DMS 273 treated with DMSO at 0.1 percent for 48 hours (cell line): ENCODE measurements around the gene ZNF701.
A peak's percentile ranks its signal among the peaks of the same experiment; 100 is the strongest.
"Not testable (repeated sequence)": the region's sequence is repeated elsewhere in the genome, so short reads cannot be mapped to it uniquely, and the experiment has no call there.

Experiments used
- DNase-seq: peaks from one replicate; lab custom pipeline; 2025; lab: John Stamatoyannopoulos, UW

ZNF701 gene

DNA sequence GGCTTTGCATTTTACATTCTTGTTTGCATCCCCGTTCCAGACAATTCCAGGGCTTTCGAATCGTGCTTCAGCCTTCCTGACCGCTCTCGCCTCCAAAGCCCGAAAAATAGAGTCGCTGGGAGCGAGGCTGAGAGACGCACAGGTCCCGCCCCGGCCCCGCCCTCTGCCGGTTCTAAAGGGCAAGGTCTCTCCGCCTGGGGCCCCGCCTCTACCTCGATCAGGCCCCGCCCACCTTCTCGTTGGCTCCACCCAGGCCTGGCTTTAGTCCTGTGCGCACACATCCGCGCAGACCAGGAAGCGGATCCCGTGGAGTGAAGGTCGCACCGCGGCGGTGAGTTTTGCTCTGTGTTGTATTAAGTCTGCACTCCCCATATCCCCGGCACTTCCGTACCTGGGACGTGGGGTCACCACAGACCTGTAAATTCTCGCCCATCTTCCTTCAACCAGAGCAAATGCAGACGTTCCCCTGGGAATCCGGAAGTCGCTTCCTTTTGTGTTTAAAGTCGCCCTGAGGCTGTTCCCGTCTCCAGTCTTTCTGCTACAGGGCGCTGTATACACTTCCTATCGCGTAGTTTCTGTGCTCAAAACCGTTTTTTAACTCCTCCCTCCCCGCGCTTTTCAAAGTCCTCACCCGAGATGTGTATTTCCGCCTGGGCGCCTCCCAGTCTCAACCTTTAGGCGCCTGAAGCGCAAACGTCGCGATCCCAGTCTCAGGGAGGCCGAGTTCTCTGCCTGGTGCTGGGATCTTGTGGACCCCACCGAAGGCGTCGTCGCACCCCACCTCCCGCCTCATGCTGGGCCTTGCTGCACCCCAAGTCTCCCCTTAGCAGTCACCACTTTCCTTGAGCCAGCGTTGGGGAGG is at the start of gene ZNF701:
Gene ZNF701, plus strand, starts transcription at position 288 of the 862 bp plus-strand sequence. CDS start 3,861 bp downstream, outside the sequence.
- peak; percentile 74 for DNase-seq

DNA sequence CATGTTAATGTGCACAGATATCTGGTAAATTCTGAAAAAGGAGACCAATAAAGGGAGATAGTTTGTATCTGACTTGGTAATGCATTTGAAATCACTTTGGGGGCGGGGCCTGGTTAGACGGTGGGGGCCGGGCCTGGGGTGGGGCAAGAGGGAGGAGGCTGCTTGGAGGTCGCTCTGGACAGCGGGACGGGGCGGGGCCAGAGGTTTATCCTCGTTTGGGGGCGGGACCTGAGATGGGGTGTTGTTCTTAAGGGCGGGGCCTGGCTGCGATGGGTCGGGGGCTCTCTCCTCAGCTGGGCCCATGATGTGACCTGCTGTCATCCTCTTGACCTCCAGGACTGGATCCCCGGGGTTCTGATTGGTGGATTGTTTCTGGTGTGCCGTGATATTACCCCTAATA is 47.5 kb upstream of the ZNF701 start:
- no peak for DNase-seq

DNA sequence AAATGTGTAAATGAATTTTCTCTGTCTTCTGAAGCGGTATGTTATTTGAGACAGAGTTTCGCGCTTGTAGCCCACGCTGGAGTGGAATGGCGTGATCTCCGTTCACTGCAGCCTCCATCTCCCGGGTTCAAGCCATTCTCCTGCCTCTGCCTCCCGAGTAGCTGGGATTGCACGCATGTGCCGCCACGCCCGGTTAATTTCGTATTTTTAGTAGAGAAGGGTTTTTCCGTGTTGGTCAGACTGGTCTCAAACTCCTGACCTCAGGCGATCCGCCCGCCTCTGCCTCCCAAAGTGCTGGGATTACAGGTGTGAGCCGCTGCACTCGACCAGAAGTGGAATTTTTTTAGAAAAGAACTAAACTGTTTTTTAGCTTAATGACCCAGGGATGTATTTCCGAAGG is 46.0 kb upstream of the ZNF701 start:
- DNase-seq: no peak

DNA sequence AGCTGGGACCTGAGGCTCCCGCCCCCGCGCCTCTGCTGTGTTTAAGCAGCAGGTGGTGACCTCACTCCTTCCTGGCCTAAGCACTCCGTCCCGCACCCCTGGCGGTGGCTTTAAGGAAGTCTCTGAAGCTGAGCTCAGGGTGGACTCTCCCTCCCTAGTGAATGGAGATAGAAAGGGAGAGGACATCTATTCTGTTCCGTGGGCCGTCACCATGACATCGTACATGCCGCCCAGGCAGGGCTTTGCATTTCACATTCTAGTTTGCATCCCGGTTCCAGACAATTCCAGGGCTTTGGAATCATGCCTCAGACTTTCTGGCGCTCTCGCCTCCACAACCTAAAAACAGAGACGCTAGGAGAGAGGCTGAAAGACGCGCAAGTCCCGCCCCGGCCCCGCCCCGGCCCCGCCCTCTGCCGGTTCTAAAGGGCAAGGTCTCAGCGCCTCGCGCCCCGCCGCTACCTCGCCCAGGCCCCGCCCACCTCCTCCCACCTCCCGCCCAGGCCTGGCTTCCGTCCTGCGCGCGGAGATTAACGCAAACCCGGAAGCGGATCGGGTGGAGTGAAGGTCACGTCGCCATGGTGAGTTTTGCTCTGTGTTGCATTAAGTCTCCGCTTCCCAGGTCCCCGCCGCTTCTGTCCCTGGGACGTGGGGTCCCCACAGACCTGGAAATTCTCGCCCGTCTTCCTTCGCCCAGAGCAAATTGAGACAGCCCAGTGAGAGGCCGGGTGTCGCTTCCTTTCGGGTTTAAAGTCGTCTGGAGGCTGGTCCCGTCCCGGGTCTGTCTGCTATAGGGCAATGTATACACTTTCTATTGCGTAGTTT is 42.7 kb upstream of the ZNF701 start, which contains the start of gene ZNF808:
Gene ZNF808, plus strand, starts transcription at position 535 of the 822 bp plus-strand sequence. CDS start 15,617 bp downstream, outside the sequence.
- DNase-seq: peak; percentile 85

DNA sequence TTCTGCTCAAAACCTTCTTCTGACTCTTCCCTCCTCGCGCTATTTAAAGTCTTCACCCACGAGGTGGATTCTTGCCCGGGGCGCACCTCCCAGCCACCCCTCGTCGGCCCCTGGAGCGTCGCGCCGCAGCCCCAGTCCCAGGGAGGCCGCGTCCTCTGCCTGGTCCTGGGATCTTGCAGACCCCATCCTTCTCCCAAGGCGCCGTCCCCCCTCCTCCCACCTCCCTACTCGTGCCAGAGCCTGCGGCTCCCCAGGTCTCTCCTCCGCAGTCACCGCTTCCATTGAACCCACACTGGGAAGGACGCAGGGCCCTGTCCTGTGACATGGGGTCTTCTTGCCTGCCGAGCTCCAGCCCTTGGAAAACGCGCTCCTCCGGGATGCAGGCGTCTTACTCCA is 42.1 kb upstream of the ZNF701 start:
- DNase-seq: no peak

DNA sequence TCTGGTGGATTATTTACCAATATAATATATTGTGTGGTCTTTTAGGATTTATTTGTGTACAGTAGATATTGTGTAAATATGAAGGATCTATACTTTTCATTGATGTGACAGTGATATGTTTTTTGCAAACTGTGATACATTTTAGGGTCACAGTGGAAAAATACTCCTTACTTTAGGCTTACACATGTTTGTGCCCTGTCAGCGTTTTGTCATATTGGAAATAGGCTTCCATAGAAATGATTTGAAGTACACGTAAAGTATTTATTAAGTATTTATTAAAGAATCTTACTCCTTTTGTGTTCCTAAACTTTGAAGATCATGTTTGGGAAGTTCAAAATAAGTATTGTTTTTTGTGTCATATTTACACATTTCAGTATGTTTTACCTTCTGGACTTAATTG is 37.6 kb upstream of the ZNF701 start:
- DNase-seq: no peak

DNA sequence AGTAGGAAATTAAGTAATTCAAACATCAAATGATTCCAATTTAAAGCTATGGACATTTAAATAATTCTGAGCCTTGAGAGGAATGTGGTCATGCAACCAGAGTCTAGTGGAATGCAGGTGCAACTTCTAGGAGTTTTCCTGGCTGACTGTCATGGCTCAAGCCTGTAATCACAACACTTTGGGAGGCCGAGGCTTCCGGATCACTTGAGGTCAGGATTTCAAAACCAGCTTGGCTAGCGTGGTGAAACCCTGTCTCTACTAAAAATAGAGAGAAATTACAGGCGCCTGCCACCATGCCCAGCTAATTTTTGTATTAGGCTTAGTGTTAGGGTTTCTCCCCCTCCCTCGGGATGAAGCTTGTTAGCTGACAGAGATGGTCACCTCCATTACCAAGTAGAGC is 36.2 kb upstream of the ZNF701 start:
- DNase-seq: no peak

DNA sequence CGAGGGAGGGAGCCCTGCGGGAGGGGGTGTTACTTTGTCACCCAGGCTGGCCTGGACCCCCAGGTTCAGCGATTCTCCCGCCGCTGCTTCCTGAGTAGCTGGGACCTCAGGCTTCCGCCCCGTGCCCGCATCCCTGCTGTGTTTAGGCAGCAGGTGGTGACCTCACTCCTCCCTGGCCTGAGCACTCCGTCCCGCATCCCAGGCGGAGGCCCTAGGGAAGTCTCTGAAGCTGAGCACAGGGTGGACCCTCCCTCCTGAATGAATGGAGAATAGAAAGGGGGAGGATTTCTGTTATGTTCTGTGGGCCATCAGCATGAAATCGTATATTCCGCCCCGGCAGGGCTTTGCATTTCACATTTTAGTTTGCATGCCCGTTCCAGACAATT is 34.7 kb upstream of the ZNF701 start:
- not testable (repeated sequence) for DNase-seq

DNA sequence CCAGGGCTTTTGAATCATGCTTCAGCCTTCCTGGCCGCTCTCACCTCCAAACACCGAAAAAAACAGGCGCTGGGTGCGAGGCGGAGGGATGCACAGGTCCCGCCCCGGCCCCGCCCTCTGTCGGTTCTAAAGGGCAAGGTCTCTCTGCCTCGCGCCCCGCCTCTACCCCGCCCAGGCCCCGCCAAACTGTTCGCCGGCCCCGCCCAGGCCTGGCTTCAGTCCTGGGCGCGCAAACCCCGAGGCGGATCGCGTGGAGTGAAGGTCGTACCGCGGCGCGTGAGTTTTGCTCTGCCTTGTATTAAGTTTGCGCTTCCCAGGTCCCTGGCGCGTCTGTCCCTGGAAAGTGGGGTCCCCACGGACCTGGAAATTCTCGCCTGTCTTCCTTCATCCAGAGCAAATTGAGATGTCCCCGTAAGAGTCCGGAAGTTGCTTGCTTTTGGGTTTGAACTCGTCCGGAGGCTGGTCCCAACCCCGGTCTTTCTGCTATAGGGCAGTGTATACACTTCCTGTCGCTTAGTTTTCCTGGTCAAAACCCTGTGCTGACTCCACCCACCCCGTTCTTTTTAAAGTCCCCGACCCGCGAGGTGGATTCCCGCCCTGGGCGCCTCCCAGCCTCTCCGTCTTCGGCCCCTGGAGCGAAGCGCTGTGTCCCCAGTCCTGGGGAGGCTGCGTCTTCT is 34.2 kb upstream of the ZNF701 start:
- DNase-seq: no peak

DNA sequence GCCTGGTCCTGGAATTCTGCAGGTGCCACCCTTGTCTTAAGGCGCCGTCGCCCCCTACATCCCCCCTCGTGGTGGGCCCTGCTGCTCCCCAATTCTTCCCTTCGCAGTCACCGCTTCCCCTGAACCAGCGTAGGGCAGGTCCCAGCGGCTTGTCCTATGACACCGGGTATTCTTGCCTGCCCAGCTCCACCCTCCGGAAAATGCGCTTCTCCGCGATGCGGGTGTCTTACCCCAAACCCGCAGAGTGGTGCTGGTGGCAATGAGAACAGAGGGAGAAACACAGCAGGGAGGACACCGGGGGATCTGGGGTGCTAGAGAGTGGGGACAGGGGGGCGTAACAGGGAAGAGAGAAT is 33.7 kb upstream of the ZNF701 start:
- DNase-seq: no peak

DNA sequence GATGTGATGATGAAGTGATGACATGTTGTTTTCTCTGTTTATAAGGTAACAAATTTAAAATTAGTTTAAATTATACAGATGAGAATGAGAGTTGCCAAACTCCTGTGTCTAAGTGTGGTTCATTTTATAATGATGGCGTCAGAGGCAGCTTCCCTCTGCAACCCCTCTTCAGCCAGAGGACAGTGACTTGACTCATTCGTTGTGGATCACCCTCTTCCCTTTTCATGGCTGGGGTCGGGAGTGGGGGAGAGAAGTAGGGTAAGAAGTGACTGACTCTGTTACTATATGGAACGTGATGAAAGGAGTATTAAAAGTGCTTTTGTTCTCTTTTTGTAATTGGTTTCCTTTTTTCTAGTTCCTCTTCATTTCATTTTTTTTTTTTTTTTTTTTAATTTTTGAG is 31.3 kb upstream of the ZNF701 start:
- not testable (repeated sequence) for DNase-seq

DNA sequence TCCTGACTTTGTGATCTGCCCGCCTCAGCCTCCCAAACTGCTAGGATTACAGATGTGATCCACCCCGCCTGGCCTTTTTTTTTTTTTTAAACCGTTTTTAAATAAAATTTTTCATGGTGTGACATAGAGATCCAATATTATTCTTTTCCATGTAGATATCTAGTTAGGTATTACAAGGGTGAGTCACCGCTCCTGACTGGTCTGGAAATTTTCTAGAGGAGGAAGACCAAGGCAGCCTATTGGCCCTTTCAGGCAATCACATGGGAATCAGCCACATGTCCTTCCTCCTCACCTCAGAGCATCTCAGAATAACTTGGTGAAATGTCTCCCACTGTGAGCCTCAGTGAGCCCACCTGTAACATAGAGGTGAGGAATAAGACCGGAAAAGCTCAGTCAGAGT is 28.9 kb upstream of the ZNF701 start:
- not testable (repeated sequence) for DNase-seq

DNA sequence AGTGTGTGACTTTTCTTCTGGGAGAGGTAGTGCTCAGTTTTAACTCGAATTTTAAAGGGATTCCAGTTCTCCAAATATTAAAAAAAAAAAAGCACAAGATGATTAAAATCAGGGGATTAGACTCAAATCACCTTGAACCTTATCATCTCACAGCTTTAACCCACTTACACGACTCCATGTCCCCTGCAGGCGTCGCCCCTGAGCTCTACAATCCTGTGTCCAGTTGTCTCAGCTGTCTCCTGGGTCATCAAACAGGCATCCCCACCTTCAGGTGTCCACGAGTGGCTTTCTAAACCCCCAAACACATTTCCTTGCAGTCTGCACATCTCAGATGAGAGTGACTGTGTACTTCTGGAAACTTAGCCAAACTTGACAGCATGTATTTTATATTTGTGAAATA is 28.5 kb upstream of the ZNF701 start:
- DNase-seq: no peak

DNA sequence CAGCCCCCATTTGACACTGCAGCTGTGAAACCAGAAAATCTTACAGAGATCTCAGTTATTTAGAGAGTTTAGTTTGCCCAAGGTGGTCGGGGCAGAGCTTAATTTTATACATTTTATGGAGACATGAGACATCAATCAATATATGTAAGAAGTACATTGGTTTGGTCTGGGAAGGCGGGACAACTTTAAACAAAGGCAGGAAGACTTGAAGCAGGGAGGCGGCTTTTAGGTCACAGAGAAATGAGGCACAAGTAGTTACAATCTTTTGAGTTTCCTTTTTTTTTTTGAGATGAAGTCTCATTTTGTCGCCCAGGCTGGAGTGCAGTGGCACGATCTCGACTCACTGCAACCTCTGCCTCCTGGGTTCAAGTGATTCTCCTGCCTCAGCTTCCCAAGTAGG is 27.5 kb upstream of the ZNF701 start:
- DNase-seq: not testable (repeated sequence)

DNA sequence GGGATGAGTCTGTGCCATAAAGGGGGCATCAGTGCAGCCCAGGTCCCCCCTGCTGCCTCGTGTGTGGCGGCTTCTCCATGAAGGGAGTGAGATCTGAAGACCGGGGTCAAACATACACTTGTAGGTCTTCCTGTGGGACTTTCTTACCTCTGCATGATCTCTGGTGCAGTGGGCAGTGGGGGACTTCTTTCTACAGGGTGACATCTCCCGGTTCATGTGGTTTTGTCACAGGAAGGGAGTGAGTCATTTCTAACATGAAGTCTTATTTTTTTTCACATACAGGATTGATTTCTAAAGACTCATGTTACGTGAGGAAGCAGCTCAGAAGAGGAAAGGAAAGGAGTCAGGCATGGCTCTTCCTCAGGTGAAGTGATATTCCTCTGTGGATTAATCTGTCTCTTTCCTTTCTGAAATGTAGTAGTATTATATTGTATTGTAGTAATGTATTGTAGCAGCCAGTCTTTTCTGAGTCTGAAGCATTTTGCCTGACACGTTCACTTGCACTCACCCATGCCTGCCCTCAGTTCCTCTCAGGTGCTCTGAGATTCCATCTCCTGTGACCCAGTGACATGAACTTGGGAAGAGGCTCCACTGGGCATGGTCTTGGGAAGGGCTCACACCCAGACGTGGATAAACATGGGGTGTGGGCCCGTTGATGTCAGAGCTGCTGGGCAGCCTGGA is 27.0 kb upstream of the ZNF701 start:
- DNase-seq: no peak

DNA sequence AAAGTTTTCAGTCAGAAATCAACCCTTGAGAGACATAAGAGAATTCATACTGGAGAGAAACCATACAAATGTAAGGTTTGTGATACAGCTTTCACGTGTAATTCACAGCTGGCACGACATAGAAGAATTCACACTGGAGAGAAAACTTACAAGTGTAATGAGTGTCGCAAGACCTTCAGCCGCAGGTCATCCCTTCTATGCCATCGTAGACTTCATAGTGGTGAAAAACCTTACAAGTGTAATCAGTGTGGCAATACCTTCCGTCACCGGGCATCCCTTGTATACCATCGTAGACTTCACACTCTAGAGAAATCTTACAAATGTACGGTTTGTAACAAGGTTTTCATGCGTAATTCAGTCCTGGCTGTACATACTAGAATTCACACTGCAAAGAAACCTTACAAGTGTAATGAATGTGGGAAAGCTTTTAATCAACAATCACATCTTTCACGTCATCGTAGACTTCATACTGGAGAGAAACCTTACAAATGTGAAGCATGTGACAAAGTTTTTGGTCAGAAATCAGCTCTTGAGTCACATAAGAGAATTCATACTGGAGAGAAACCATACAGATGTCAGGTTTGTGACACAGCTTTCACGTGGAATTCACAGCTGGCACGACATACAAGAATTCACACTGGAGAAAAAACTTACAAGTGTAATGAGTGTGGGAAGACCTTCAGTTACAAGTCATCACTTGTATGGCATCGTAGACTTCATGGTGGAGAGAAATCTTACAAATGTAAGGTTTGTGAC is 15.7 kb upstream of the ZNF701 start:
- DNase-seq: no peak

DNA sequence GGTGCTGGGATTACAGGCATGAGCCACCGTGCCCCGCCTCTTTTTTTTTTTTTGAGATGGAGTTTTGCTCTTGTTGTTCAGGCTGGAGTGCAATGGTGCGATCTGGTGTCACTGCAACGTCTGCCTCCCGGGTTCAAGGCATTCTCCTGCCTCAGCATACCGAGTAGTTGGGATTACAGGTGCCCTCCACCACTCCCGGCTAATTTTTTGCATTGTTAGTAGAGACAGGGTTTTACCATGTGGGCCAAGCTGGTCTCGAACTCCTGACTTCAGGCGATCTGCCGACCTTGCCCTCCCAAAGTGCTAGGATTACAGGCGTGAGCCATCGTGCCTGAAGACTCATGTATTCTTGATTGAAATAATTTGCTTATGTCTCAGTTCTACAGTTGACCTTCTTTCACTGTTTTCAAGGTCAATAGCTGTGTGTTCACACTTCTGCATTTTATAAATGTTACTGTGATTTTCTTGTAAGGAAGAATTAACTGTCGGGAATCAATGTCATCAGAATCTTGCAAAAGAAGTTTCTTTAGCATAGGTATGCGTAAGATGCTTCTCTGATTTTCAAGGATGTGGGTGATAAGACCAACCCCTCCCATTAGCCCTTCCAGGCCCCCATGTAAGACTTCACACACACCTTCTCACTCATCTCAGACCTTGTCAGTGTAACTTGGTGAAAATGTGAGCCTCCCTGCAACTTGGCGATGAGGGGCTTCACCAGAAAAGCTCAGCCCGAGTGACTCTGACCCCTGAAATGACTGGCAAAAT is 12.7 kb upstream of the ZNF701 start:
- no peak for DNase-seq

DNA sequence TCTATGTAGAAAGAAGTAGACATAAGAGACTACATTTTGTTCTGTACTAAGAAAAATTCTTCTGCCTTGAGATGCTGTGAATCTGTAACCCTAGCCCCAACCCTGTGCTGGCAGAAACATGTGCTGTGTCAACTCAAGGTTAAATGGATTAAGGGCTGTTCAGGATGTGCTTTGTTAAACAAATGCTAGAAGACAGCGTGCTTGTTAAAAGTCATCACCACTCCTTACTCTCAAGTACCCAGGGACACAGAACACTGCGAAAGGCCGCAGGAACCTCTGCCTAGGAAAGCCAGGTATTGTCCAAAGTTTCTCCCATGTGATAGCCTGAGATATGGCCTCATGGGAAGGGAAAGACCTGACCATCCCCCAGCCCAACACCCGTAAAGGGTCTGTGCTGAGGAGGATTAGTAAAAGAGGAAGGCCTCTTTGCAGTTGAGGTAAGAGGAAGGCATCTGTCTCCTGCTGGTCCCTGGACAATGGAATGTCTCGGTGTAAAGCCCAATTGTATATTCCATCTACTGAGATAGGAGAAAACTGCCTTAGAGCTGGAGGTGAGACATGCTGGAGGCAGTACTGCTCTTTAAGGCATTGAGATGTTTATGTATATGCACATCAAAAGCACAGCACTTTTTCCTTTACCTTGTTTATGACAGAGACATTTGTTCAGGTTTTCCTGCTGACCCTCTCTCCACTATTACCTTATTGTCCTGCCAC is 11.2 kb upstream of the ZNF701 start:
- not testable (repeated sequence) for DNase-seq

DNA sequence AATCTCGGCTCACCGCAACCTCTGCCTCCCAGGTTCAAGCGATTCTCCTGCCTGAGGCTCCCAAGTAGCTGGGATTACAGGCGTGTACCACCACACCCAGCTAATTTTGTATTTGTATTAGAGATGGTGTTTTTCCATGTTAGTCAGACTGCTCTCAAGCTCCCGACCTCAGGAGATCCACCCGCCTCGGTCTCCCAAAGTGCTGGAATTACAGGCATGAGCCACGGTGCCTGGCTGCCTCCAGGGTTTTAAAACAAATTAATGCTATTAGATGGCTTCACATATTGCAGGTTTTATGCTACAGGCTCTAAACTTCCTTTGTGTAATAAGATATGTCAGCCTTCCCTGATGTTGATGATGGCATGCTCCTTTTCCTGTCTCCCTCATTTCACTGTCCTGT is 8.5 kb upstream of the ZNF701 start:
- DNase-seq: not testable (repeated sequence)

DNA sequence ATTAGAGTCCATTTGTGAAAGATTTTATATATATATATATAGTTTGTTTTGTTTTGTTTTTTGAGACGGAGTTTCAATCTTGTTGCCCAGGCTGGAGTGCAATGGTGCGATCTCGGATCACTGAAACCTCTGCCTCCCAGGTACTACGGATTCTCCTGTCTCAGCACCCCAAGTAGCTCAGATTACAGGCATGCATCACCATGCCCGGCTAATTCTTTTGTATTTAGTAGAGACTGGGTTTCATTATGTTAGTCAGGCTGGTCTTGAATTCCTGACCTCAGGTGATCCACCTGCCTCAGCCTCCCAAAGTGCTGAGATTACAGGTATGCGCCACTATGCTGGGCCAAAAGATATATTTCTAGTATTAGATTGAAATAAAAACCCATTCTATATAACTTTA is 4.0 kb upstream of the ZNF701 start:
- DNase-seq: no peak
